Measurements from ENCODE around the gene SYTL3.
A peak's percentile ranks its signal among the peaks of the same experiment; 100 is the strongest.
"Not testable (repeated sequence)": the region's sequence is repeated elsewhere in the genome, so short reads cannot be mapped to it uniquely, and the experiment has no call there.

Gene SYTL3

GRCh38 chr6:158780988-158781691 lies 131.3 kb downstream of the SYTL3 start:
- DNase-seq = no peak

- DNase-seq = no peak
Observed at GRCh38 chr6:158781692-158782373, 132.0 kb downstream of the SYTL3 start.

GRCh38 chr6:158782432-158783166 lies 132.7 kb downstream of the SYTL3 start:
- DNase-seq = peak; percentile 20

- DNase-seq = no peak
Observed at GRCh38 chr6:158783167-158783450, 133.3 kb downstream of the SYTL3 start.

DNA sequence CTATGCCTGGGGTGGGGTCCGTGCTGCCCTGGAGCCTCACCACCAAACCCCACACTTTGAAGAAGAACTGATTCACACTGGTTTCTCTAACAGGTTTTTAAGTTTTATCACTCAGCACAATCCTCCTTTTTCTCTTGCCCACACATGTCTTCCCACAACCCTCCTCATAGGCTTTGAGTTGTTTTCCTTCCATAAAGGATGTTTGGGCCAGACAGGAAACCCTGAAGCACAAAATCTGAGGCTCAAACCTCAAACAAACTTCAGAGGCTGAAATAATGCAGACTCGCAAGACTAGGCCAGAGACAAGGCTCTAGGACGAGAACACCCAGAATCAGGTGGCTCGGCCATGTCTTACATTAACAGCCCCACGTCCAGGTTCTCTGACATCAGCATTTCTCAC lies 134.0 kb downstream of the SYTL3 start:
- no peak for DNase-seq

DNA sequence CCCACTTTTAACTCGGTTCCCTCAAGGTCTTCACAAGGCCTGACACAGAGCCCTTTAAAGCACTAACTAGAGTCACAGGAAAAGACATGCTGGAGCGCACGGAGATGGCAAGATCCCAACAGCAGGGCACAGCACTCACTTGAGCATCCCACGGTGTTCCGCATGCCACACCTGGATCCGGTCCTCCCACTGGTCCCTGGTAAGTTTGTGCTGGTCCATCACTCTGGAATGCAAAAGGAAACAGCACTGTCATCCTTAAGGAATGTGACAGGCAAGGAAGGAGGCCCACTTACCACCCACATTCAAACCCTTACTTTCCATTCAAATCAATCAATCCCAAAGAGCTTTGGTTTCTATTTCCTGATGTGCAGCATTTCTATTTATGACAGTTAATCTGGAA lies 134.7 kb downstream of the SYTL3 start:
- no peak for DNase-seq

DNA sequence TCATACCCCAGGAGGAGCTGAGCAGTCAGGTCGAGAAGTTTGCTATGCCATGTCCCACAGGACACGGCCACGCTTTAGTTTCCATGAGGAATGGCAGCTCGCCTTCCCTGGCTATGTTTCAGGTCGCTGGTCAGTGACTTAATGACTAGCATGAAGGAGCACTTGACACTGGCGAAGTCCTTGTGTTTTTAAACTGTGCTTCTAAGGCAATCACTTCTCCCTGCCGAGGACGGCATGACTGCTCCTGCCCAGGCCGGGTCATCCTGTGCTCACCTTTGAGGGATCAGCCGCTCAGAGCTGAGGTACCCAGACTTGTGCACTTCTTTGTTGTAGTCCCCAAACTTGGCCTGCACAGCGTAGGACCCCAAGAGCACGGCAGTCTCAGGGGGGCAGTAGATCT lies 135.2 kb downstream of the SYTL3 start:
- DNase-seq = no peak

GRCh38 chr6:158786645-158787304 lies 136.9 kb downstream of the SYTL3 start:
- no peak for DNase-seq

DNA sequence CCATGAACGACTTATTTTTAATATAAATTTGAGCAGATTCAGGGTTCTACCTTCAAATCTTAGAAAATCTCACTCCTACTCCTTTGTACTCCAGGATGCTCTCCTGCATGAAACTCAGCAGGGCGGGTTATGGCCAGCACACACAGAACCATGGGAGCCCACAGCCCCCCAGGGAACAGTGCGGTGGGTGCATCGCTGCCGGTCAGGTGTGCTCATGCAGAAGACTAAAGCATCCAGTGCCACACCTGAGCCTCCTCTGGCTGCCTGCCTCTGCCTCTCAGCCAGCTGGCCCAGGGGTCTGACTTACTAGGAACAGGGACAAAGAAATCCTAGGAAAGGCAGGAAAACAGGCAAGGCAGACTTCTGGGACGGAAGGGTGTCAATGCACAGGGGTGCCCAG lies 137.5 kb downstream of the SYTL3 start:
- DNase-seq = no peak

DNA sequence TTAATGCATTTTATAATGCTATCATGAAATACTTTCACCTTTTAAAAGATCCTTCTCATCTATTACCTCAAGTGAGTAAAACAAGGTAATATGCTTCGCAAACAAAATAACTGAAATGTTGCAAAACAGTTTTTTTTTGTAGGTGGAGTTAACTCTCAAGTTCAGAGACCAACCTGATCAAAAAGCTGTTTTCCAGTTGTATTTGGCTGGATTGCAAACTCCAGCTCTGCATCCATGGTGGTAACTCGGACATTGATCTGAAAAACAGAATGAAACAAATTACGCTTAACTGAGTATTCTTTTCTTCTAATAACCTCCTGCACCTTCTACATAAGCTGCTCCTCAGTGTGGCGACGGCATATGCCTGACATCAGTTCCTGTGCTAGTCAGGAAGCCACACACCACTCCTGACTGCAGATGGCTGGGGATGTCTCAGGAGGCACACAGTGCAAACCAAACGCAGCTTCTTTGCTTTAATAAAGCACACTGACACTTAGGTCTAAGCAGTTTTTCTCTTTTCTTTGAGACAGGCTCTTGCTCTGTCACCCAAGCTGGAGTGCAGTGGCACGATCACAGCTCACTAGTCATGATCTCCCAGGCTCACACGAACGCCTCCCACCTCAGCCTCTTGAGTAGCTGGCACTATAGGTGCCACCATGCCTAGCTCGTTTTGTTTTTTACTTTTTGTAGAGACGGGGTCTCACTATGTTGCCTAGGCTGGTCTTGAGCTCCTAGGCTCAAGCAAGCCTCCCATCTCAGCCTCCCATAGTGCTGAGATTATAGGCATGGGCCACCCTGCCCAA lies 139.5 kb downstream of the SYTL3 start:
- DNase-seq = no peak

- DNase-seq = no peak
Observed at GRCh38 chr6:158791274-158791855, 141.5 kb downstream of the SYTL3 start.

DNA sequence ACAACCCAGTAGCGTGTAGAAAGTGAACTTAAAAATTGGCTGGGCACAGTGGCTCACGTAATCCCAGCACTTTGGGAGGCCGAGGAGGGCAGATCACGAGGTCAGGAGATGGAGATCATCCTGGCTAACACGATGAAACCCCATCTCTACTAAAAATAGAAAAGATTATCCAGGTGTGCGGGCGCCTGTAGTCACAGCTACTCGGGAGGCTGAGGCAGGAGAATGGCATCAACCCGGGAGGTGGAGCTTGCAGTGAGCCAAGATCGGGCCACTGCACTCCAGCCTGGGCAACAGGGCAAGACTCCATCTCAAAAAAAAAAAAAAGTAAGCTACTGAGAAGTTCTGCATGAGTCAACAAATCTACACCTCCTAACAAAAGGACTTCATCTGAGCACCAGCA lies 142.7 kb downstream of the SYTL3 start:
- not testable (repeated sequence) for DNase-seq

GRCh38 chr6:158793432-158793831 lies 143.6 kb downstream of the SYTL3 start:
- DNase-seq = no peak

DNA sequence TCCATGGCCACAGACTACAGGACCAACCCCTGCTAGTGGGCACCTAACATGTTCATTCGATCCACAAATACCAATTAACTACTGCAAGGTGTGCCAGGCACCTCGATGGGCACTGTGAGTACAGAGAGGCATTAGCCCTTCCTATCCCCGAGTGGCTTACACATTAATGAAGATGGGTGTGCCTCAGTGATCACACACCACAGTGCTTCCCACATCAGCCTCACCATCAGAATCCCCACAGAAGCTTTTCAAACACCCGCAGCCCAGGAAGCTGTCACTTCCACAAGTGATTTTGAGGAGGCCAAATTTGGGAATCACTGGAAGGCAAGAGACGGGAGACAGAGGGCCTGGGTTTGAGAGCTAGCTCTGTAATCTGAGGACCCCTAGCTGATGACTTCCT lies 145.7 kb downstream of the SYTL3 start:
- no peak for DNase-seq

GRCh38 chr6:158796353-158796752 lies 146.5 kb downstream of the SYTL3 start:
- DNase-seq = no peak

- no peak for DNase-seq
Observed at GRCh38 chr6:158797331-158798310, 147.8 kb downstream of the SYTL3 start.

GRCh38 chr6:158798311-158798710 lies 148.5 kb downstream of the SYTL3 start:
- DNase-seq = no peak

DNA sequence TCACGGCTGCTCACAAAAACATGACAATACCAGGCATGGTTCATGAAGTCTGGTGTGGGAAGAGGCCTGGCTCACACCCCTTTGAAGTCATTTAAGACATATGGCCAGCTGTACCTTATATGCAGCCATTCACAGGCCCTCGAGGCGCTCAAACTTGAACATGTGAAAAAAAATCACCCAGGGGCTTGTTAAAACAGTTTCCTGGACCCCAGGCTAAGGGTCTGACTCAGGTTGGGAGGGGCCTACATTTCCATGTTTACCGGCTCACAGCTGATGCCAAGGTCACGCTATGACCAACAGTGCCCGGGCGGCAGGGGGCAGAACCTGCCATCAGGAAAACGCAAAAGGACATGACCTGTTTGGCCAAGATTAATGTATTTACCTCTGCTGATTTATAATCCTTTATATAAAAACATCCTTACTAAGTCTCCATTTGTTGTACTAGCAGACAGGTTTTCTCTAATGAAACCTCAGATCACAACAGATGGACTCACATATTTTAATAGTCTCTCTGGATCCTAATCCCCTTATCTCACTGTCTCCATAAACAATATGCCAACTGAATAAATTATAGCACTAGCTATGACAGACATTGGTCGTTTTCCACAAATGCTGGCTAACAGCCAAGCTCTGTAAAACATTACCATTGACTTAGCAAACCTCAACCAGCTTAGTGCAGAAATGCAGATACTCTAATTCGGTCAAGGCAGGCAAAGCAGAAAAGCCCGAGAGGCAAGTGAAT lies 149.4 kb downstream of the SYTL3 start:
- DNase-seq = peak; percentile 98

- DNase-seq = no peak
Observed at GRCh38 chr6:158801655-158802294, 151.9 kb downstream of the SYTL3 start.

DNA sequence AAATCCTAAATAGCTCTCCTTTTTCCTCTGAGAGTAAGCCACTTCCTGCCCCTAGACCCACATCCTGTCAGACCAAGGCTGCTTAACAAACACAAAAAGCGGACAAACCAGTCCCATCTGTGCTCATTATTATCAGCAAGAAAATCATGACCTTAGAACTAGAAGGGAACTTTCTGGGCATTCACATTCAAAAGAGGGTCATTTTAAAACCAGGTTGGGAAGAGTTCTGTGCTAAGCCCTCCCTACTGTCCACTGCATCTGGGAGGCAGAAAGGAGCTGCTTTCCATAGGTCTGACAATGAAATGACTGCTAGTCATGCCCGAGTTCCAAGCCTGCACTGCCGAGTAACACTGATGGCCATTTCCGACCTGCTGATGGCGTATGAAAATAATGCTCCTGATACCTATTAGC lies 153.9 kb downstream of the SYTL3 start:
- DNase-seq = no peak
